WI38 (cell line): ENCODE results near the gene TMEM169.

ENCODE experiments used
- H3K4me3 ChIP-seq: 2 replicates; pipeline ENCODE4 v1.5.1; 2011; ENCODE audit warnings: low read depth, mild to moderate bottlenecking, control low read depth, low read length
- CTCF ChIP-seq: IDR thresholded peaks from 2 replicates; pipeline ENCODE4 v1.5.1; 2012; ENCODE audit warnings: low read depth, mild to moderate bottlenecking, control low read depth, low read length

The TMEM169 gene

DNA sequence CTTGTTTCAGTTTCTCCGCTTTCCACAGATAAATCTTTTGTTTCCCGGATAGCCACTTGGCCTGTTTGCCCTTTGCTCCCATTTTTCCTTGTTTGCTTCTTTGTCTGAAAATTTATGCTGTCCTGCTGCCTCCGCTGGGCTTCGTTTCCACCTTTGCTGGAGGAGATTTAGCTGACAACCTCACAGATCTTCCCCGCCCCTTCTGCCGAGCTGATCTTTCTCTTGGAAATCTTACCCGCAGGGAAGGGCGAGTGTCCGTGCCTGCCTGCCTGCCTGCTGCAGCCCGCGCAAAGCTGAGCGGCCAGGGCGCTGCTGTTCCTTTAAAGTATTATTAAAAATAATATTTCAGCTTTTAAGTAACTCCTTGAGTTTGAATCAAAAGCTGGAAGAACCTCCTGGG lies 26.0 kb downstream of the TMEM169 start:
- no peak for TF ChIP-seq CTCF
- no peak overlapping the region for H3K4me3 ChIP-seq

DNA sequence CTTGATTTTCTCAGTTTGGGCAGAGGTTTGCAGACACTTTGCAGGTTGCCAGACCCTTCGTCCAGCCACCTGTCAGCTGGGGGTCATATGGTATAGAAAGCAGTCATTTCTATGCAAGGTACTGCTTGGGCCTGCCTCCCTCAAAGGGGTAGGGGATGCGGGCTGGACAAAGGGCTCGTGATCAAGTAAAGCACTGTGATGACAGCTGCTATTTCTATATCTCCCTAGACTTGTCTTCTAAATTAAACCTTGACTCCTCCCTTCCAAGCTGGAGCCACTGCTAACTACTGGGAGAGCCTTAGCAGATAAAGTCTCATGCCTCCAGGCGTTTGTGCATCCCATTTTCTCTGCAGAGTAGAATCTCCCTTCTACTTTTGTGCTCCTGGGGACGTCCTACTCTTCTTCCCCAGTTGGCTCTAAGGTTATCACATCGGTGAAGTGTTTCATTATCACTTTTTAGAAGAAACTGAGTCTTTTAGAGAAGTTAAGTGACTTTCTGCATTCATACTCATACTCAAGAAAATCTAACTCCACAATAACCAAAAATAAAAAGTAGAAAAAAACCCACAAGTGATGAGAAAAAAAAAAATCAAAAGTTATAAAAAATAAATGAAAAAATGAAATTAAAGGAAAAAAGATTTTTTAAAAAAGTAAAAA lies 26.7 kb downstream of the TMEM169 start:
- TF ChIP-seq CTCF, result no peak
- H3K4me3 ChIP-seq, result peak overlapping the region; percentile 50

- peak within 1 kb of the TSS; percentile 87 for H3K4me3 ChIP-seq
- TF ChIP-seq CTCF, result no peak
Measured at GRCh38 chr2:216108967-216109921, 27.5 kb downstream of the TMEM169 start, which contains the start of gene XRCC5. XRCC5 (plus strand) TSS chr2:216109348; CDS start chr2:216109437, 89 bp downstream.

DNA sequence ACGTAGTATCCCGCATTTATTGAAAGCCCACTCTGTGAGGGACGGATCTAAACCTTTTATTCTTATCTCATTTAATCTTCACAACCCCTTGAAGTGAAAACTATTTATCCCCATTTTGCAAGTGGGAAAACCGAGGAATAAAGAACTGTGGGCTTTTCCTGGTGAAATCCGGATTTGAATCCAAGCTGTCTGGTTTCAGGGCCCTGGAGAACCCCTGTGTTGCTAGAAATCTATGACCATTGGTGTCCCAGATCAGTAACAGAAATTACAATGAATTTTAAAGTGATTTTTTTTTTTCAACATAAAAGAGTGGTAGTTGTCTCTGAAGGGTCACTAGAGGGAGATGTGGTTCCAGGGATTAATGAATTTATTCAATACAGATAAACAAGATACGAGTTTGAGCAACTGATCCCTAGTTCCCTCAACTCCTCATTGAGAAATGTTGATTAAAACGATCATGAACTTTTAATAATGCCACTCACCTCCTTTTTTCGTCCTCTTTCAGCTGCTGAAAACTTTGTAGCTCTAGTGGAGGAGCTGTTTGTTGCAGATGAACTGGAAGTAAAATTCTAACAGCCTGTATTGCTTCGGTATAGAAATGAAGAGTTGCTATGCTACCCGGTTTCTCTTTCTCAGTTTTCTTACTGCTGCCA lies 28.4 kb downstream of the TMEM169 start:
- peak overlapping the region; percentile 87 for H3K4me3 ChIP-seq
- TF ChIP-seq CTCF, result peak; percentile 46; the same call in 1 of the 2 replicates

GRCh38 chr2:216110620-216111019 lies 28.9 kb downstream of the TMEM169 start:
- no peak for TF ChIP-seq CTCF
- H3K4me3 ChIP-seq, result peak overlapping the region; percentile 87

DNA sequence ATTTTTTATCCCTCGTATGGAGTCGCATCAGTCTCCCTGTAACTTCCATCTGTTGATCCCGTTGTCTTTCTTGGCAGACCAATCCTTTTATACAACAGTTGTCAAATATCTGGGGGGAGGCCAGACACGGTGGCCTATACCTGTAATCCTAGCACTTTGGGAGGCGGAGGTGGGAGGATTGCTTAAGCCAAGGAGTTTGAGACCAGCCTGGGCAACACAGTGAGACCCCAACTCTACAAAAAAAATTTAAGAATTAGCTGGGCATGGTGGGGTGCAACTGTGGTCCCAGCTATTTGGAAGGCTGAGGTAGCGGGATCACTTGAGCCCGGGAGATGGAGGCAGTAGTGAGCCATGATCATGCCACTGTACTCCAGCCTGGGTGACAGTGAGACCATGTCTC lies 29.4 kb downstream of the TMEM169 start:
- no peak for TF ChIP-seq CTCF
- no peak overlapping the region for H3K4me3 ChIP-seq
